Nephron (organoid): Measurements from ENCODE around the gene CCDC34.

Experiments used
- H3K27ac Mint-ChIP-seq, 3 experiments: 2 replicates each; pipeline ENCODE4 v1.8.0; 2020; ENCODE audit warnings: mixed read lengths in 3 of 3, mild to moderate bottlenecking in 2 of 3, moderate library complexity in 1 of 3
- H3K27me3 Mint-ChIP-seq: 2 replicates; pipeline ENCODE4 v1.8.0; 2021; ENCODE audit warnings: low read depth, mild to moderate bottlenecking, moderate library complexity, mixed read lengths
- H3K36me3 Mint-ChIP-seq: 2 replicates; pipeline ENCODE4 v1.8.0; 2020; ENCODE audit warnings: low read depth, mixed read lengths
- H3K4me1 Mint-ChIP-seq: 2 replicates; pipeline ENCODE4 v1.8.0; 2020; ENCODE audit warnings: mixed read lengths
- H3K4me3 Mint-ChIP-seq, 3 experiments: 2 replicates each; pipeline ENCODE4 v1.8.0; 2020; ENCODE audit warnings: mild to moderate bottlenecking in 3 of 3, mixed read lengths in 3 of 3, moderate library complexity in 2 of 3
- H3K9me3 Mint-ChIP-seq: 2 replicates; pipeline ENCODE4 v1.8.0; 2020; ENCODE audit warnings: mixed read lengths
- TF ChIP-seq, protein P1 (sequence below), 3 experiments: fragments of 200-600 bp; sonication (generic); IDR thresholded peaks; one replicate each; pipeline ENCODE4 v1.5.0; 2021; ENCODE audit warnings: antibody characterized with exemption in 3 of 3; ENCODE audit not compliant: unreplicated experiment in 3 of 3

The CCDC34 gene

DNA sequence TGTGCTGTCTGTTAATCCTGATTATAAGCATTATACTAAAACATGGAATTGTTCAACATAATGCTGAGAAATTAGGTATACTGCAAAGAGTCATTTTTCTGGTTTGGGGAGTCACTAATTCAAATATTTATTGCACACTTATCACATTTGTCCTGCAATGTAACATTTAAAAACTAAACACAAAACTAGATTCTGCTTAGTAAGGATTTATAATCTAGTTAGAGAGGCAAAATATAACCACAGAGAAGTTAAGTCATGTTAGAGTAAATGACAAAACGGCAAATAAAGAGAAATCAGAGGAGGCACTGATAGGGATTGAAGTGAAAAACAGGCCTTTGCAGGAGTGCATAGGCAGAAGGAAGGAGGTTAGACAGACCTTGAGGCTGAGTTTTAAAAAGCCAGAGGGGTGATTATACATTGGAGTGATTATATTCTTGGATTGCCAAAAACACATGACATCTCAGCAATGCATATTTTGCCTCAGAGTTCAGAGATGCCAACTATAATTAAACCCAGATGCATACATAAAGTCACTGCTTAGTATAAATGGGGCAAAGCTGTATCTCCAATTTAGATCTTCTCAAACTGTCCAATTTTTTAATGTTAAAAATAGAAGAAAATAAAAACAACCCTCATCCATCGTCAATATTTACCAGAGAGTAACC is 49.7 kb downstream of the CCDC34 start:
- Mint-ChIP-seq H3K36me3 (no peaks in the 10 kb centered on the region), H3K9me3 (no peaks in the 10 kb centered on the region), H3K4me1 (peaks cover 25% of the 10 kb centered on the region), H3K27ac (no peak overlapping the region), H3K4me3 (no peak overlapping the region), H3K27me3 (no peaks in the 10 kb centered on the region)
- TF ChIP-seq, protein P1, sequence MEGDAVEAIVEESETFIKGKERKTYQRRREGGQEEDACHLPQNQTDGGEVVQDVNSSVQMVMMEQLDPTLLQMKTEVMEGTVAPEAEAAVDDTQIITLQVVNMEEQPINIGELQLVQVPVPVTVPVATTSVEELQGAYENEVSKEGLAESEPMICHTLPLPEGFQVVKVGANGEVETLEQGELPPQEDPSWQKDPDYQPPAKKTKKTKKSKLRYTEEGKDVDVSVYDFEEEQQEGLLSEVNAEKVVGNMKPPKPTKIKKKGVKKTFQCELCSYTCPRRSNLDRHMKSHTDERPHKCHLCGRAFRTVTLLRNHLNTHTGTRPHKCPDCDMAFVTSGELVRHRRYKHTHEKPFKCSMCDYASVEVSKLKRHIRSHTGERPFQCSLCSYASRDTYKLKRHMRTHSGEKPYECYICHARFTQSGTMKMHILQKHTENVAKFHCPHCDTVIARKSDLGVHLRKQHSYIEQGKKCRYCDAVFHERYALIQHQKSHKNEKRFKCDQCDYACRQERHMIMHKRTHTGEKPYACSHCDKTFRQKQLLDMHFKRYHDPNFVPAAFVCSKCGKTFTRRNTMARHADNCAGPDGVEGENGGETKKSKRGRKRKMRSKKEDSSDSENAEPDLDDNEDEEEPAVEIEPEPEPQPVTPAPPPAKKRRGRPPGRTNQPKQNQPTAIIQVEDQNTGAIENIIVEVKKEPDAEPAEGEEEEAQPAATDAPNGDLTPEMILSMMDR (IDR thresholded peaks at IDR 0.05; ENCODE audit: unreplicated experiment in 3 of 3) = no peak

DNA sequence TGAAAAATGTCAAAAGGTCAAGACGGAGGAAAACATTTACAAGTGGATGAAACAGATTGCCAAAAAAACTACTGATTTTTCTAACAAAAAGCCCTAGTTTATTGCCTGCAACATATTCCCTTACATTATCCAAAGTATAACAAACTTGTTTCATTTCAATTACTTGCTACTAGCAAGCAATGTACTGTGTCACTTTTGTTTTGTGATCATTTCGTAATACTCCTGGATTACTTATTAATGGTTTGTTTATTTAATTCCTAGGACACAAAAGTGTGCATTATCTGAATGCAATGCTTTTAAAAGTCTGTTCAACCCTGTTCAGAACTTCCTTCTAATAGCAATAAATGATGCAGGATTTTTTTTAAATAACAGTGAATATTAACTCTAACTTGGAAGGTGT is 50.9 kb downstream of the CCDC34 start:
- Mint-ChIP-seq H3K4me3 (no peak overlapping the region), H3K27ac (no peak overlapping the region), H3K4me1 (peaks cover 25% of the 10 kb centered on the region), H3K9me3 (no peaks in the 10 kb centered on the region), H3K27me3 (no peaks in the 10 kb centered on the region), H3K36me3 (no peaks in the 10 kb centered on the region)
- TF ChIP-seq, protein P1 (IDR thresholded peaks at IDR 0.05; ENCODE audit: unreplicated experiment in 3 of 3) = no peak

DNA sequence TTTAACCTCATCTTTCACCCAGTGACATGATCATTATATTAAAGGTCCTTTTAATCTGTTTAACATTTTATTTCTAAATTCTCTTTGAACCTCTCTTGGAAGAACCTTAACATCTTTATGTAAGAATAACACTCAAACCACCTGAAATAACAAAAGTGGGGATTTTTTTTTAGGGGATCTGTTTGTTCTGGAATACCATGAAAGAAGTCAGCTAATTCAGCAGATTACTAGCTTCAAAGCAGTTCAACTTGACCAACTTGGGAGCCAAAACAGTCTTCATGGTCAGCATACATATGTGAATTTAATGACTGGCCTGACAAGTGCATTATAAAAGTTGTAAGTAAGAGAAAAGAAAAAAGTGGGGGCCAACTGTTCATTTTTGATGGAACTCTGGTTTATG is 52.3 kb downstream of the CCDC34 start:
- no peaks in the 10 kb centered on the region for H3K27me3 Mint-ChIP-seq
- peaks cover 31% of the 10 kb centered on the region for H3K4me1 Mint-ChIP-seq
- no peak overlapping the region for H3K4me3 Mint-ChIP-seq
- TF ChIP-seq, protein P1 (IDR thresholded peaks at IDR 0.05; ENCODE audit: unreplicated experiment in 3 of 3) = no peak
- H3K36me3 Mint-ChIP-seq = no peaks in the 10 kb centered on the region
- H3K27ac Mint-ChIP-seq = peak overlapping the region; percentile 25 to 60 (median 42)
- peaks cover 3% of the 10 kb centered on the region for H3K9me3 Mint-ChIP-seq

DNA sequence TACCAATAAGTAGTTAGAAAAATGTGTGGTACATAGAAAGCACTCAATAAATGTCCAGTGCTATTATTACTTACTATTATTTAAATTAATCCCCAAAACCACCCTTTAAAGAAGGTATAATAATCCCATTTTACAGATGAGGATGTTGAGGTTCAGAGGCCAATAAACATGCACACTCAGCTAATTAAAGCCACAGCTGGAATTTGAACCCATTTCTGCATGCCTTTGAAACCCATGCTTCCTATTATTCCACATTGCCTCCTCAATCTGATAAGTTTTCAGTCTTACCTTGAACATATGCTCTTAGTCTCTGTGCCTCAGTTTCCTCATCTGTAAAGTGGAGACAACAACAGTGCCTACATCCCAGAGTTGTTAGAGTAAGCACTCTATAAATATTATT is 52.8 kb downstream of the CCDC34 start:
- TF ChIP-seq, protein P1 (IDR thresholded peaks at IDR 0.05; ENCODE audit: unreplicated experiment in 3 of 3) = no peak
- H3K4me1 Mint-ChIP-seq = peaks cover 31% of the 10 kb centered on the region
- H3K36me3 Mint-ChIP-seq = no peaks in the 10 kb centered on the region
- H3K27ac Mint-ChIP-seq = no peak overlapping the region
- H3K27me3 Mint-ChIP-seq = no peaks in the 10 kb centered on the region
- peaks cover 3% of the 10 kb centered on the region for H3K9me3 Mint-ChIP-seq
- no peak overlapping the region for H3K4me3 Mint-ChIP-seq

DNA sequence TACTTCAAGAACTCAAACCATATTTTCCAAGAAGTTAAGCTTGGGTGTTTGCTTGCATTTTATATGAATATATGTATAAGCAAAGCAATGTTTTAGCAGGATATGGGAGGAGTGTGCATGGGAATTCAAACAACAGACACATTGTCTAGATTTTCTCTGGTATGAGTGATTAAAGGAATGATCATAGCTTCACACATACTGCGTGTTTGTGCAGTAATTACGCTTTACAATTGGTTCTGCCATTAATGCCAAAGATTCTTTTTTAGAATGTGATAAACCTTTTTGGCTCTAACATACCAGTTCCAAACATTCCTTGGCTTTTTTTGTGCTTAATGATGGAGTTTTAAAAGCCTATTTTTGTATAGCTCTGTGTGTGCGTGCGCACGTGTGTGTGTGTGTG is 54.0 kb downstream of the CCDC34 start:
- Mint-ChIP-seq H3K4me1 (peaks cover 31% of the 10 kb centered on the region), H3K9me3 (peaks cover 4% of the 10 kb centered on the region), H3K27me3 (no peaks in the 10 kb centered on the region), H3K4me3 (no peak overlapping the region), H3K36me3 (no peaks in the 10 kb centered on the region), H3K27ac (peak overlapping the region in 1 of 3 experiments; percentile 32)
- TF ChIP-seq, protein P1 (IDR thresholded peaks at IDR 0.05; ENCODE audit: unreplicated experiment in 3 of 3) = no peak

DNA sequence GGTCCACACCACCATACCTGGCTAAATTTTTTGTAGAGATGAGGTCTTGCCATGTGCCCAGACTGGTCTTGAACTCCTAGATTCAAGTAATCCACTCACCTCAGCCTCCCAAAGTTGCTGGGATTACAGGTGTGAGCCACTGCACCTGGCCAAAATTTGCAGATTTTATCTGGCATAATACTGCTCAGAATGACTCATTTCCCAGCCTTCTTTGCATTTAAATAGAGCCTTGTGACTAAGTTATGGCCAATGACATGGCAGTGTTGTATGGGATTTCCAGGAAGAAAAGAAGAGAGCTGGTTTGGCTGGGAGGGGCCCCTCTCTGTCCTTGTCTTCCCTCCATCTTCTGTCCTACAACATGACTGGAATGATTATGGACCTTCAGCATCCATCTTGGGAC is 55.8 kb downstream of the CCDC34 start:
- TF ChIP-seq, protein P1 (IDR thresholded peaks at IDR 0.05; ENCODE audit: unreplicated experiment in 3 of 3) = no peak
- Mint-ChIP-seq H3K4me3 (no peak overlapping the region), H3K27ac (no peak overlapping the region), H3K9me3 (peaks cover 7% of the 10 kb centered on the region), H3K27me3 (no peaks in the 10 kb centered on the region), H3K36me3 (no peaks in the 10 kb centered on the region), H3K4me1 (peaks cover 26% of the 10 kb centered on the region)
